Ishikawa (cell line): ENCODE measurements around the gene LRP5.

ENCODE experiments used
- CEBPB ChIP-seq: IDR thresholded peaks from 2 replicates; pipeline ENCODE4 v1.6.1; 2012
- CREB1 ChIP-seq: IDR thresholded peaks from 2 replicates; pipeline ENCODE4 v1.6.1; 2012; ENCODE audit warnings: low read depth
- EGR1 ChIP-seq: IDR thresholded peaks from 2 replicates; pipeline ENCODE4 v1.6.1; 2012
- EP300 ChIP-seq: IDR thresholded peaks from 2 replicates; pipeline ENCODE4 v1.6.1; 2012; ENCODE audit warnings: borderline replicate concordance
- FOXM1 ChIP-seq: IDR thresholded peaks from 2 replicates; pipeline ENCODE4 v1.6.1; 2012; ENCODE audit warnings: low read depth, borderline replicate concordance
- NFIC ChIP-seq: IDR thresholded peaks from 2 replicates; pipeline ENCODE4 v1.6.1; 2012
- RAD21 ChIP-seq: IDR thresholded peaks from 2 replicates; pipeline ENCODE4 v1.6.1; 2012; ENCODE audit warnings: low read depth
- REST ChIP-seq: IDR thresholded peaks from 2 replicates; pipeline ENCODE4 v1.6.1; 2012; ENCODE audit warnings: low read depth, mild to moderate bottlenecking
- TAF1 ChIP-seq: IDR thresholded peaks from 2 replicates; pipeline ENCODE4 v1.6.1; 2012; ENCODE audit warnings: low read depth, mild to moderate bottlenecking
- TCF12 ChIP-seq: IDR thresholded peaks from 2 replicates; pipeline ENCODE4 v1.6.1; 2012; ENCODE audit warnings: low read depth
- TEAD4 ChIP-seq: IDR thresholded peaks from 2 replicates; pipeline ENCODE4 v1.6.1; 2012
- USF1 ChIP-seq: IDR thresholded peaks from 2 replicates; pipeline ENCODE4 v1.6.1; 2012
- YY1 ChIP-seq: IDR thresholded peaks from 2 replicates; pipeline ENCODE4 v1.6.1; 2012; ENCODE audit warnings: low read depth
- ZBTB7A ChIP-seq: IDR thresholded peaks from 2 replicates; pipeline ENCODE4 v1.6.1; 2012; ENCODE audit warnings: low read depth
- TF ChIP-seq, protein P1 (sequence below): IDR thresholded peaks from 2 replicates; pipeline ENCODE4 v1.6.1; 2012

The LRP5 gene

GRCh38 chr11:68266121-68266891, 46.1 kb upstream of the LRP5 start:
- no peak for TF ChIP-seq EP300
- no peak for TF ChIP-seq TCF12
- TF ChIP-seq, protein P1, sequence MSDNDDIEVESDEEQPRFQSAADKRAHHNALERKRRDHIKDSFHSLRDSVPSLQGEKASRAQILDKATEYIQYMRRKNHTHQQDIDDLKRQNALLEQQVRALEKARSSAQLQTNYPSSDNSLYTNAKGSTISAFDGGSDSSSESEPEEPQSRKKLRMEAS: no peak
- TF ChIP-seq USF1: no peak
- no peak for TF ChIP-seq ZBTB7A
- no peak for TF ChIP-seq TEAD4
- no peak for TF ChIP-seq CEBPB
- no peak for TF ChIP-seq YY1
- TF ChIP-seq CREB1: no peak
- no peak for TF ChIP-seq RAD21
- no peak for TF ChIP-seq EGR1
- TF ChIP-seq FOXM1: no peak
- TF ChIP-seq NFIC: no peak
- no peak for TF ChIP-seq TAF1
- TF ChIP-seq REST: no peak

DNA sequence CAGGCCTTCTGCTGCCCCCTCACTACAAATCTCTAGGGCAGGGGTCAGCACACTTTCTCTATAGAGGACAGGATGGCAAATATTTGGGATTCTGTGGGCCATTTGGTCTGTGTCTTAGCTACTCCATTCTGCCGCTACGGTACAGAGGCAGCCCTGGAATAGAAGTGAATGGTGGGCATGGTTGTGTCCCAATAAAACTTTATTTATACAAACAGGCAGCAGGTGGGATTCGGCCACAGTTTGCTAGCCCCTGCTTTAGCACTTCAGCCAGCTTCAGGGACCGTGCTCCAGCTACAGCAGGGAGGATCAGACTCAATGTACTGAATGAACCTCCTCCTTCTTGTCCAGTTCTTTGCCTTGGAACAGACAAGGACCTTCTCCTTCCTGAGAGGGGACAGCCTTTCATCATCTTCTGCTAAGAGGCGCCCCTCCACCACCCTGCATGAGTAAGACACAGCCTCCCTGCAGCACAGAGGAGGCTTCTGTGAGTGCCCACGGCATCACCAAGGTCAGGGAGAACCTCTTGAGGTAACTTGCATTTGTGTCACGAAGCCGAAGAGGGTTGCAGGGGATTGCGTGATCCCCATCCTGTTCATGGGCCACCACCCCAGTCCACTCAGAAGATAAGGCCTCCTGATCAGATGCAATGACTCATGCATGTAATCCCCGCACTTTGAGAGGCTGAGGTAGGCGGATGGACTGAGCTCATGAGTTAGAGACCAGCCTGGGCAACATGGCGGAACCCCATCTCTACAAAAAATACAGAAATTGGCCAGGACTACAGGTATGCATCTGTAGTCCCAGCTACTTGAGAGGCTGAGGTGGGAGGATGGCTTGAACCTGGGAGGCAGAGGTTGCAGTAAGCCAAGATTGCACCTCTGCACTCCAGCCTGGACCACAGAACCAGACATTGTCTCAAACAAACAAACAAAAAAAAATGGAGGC, 45.2 kb upstream of the LRP5 start:
- TF ChIP-seq RAD21 (no peak), FOXM1 (no peak), TAF1 (no peak), TCF12 (no peak), CREB1 (no peak), CEBPB (no peak), ZBTB7A (no peak), EP300 (no peak), REST (no peak), USF1 (no peak), TEAD4 (no peak)
- TF ChIP-seq, protein P1: no peak

DNA sequence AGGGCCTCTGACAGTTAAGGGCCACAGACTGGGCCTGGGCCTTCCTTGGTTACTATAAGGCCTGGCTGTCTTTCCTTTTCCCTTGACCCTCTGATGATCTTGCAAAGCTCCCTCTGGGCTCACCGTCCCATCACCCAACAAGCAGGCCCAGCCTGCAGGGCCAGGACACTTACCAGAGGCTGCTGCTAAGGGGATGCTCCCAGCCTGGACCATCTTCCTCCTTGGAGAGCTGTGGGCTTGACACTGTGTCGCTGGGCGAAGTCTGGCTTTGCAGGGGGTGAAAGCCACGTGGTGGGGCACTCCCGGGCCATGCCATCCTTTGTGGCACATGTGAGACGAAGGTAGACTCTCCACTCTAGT, 44.5 kb upstream of the LRP5 start:
- TF ChIP-seq TCF12 (no peak), RAD21 (no peak), EGR1 (no peak), ZBTB7A (no peak), REST (no peak), CEBPB (no peak), USF1 (no peak), NFIC (no peak), EP300 (no peak), TAF1 (no peak), YY1 (no peak), CREB1 (no peak), FOXM1 (no peak), TEAD4 (no peak)
- TF ChIP-seq, protein P1: no peak
